HG03520 (cell line): ENCODE measurements around the gene HLA-DQA1.
"Not testable (repeated sequence)": the region's sequence is repeated elsewhere in the genome, so short reads cannot be mapped to it uniquely, and the experiment has no call there.

Experiments
- ATAC-seq: cut with Tn5 transposase; IDR thresholded peaks from one replicate; pipeline ENCODE4 v1.9.1; 2021; ENCODE audit warnings: mild to moderate bottlenecking, moderate library complexity; ENCODE audit not compliant: unreplicated experiment

The HLA-DQA1 gene

GRCh38 chr6:32637219-32637880 is at the start of gene HLA-DQA1:
TSS of gene HLA-DQA1 (plus strand) at chr6:32637406. CDS start at chr6:32637459, 53 bp downstream.
- peak; percentile 49 for ATAC-seq

GRCh38 chr6:32588156-32588555 is 49.0 kb upstream of the HLA-DQA1 start:
- no peak for ATAC-seq

- peak; percentile 92 for ATAC-seq
These were observed 47.4 kb upstream of the HLA-DQA1 start, which contains the start of gene HLA-DRB1 for GRCh38 chr6:32589596-32590449. TSS of gene HLA-DRB1 (minus strand) at chr6:32589848. CDS start at chr6:32589742, 106 bp downstream.

- ATAC-seq = not testable (repeated sequence)
These were observed 46.5 kb upstream of the HLA-DQA1 start for GRCh38 chr6:32590713-32591112.

GRCh38 chr6:32597024-32597423 is 40.2 kb upstream of the HLA-DQA1 start:
- ATAC-seq = no peak

- ATAC-seq = no peak
These were observed 34.8 kb upstream of the HLA-DQA1 start for GRCh38 chr6:32602383-32602782.

- ATAC-seq = no peak
These were observed 34.0 kb upstream of the HLA-DQA1 start for GRCh38 chr6:32603222-32603621.

- no peak for ATAC-seq
These were observed 33.3 kb upstream of the HLA-DQA1 start for GRCh38 chr6:32603888-32604287.

- ATAC-seq = no peak
These were observed 32.8 kb upstream of the HLA-DQA1 start for GRCh38 chr6:32604434-32604877.

GRCh38 chr6:32607263-32607987 is 29.8 kb upstream of the HLA-DQA1 start:
- ATAC-seq = no peak

- no peak for ATAC-seq
These were observed 29.3 kb upstream of the HLA-DQA1 start for GRCh38 chr6:32607988-32608298.

GRCh38 chr6:32608362-32608761 is 28.8 kb upstream of the HLA-DQA1 start:
- ATAC-seq = no peak

GRCh38 chr6:32609391-32609730 is 27.8 kb upstream of the HLA-DQA1 start:
- ATAC-seq = no peak

GRCh38 chr6:32609731-32610640 is 27.2 kb upstream of the HLA-DQA1 start:
- peak; percentile 91 for ATAC-seq

GRCh38 chr6:32610682-32611296 is 26.4 kb upstream of the HLA-DQA1 start:
- ATAC-seq = no peak

GRCh38 chr6:32613475-32613874 is 23.7 kb upstream of the HLA-DQA1 start:
- ATAC-seq = no peak

- ATAC-seq = no peak
These were observed 22.7 kb upstream of the HLA-DQA1 start for GRCh38 chr6:32614366-32615081.

- ATAC-seq = no peak
These were observed 21.2 kb upstream of the HLA-DQA1 start for GRCh38 chr6:32615885-32616532.

GRCh38 chr6:32617751-32618150 is 19.5 kb upstream of the HLA-DQA1 start:
- ATAC-seq = no peak
